ENCODE measurements around the gene LONRF2. TPM values are rescaled to one million over a fixed set of nuclear protein-coding genes. Genes with fewer than 3 reads are reported as not detected.
A peak's percentile ranks its signal among the peaks of the same experiment; 100 is the strongest.

Gene LONRF2
- total RNA-seq, 1 experiment from 2014 or later, result not detected

- Mint-ChIP-seq H3K27ac (ENCODE audit: unreplicated experiment) (no peak overlapping the region), H3K27me3 (ENCODE audit: insufficient read depth, unreplicated experiment) (peaks cover 3% of the 10 kb centered on the region), H3K4me1 (ENCODE audit: low read depth, unreplicated experiment) (no peaks in the 10 kb centered on the region), H3K4me3 (ENCODE audit: unreplicated experiment) (no peak overlapping the region), H3K36me3 (ENCODE audit: insufficient read depth, unreplicated experiment) (no peaks in the 10 kb centered on the region), H3K9me3 (ENCODE audit: unreplicated experiment) (no peaks in the 10 kb centered on the region)
- Histone ChIP-seq H3K36me3 (ENCODE audit: control insufficient read depth, insufficient read depth, low read length) (no peaks in the 10 kb centered on the region), H3K4me1 (no peaks in the 10 kb centered on the region), H3K9me3 (no peaks in the 10 kb centered on the region), H3K4me3 (ENCODE audit: low read depth, low read length) (no peak overlapping the region), H3K27me3 (replicated peaks; ENCODE audit: control insufficient read depth, insufficient read depth, low read length) (no peaks in the 10 kb centered on the region; the same call in 1 of the 2 replicates)
- peak; percentile 63 to 66 for DNase-seq
- intact Hi-C loops (cut with micrococcal nuclease; ENCODE audit: unreplicated experiment), result loop anchor here (1.0 kb wide), 1 partner anchor 702 kb away; no protein-coding TSS in a partner anchor
- no TSS peak for BruUV-seq (replicated peaks)
- ChIA-PET POLR2A (no interaction called here), CTCF (interaction anchor here (0.6 to 1.0 kb wide), 5 partner anchors 442 to 857 kb away, joined by 3 to 5 read pairs (median 3); no protein-coding TSS in a partner anchor)
- TF ChIP-seq CTCF (IDR thresholded peaks at IDR 0.05; ENCODE audit: insufficient read depth in 1 of 2, low read depth in 1 of 2, low read length in 1 of 2, severe bottlenecking in 1 of 2, unreplicated experiment in 1 of 2), result peak; percentile 38 to 59
Measured at GRCh38 chr2:100260712-100261620, 61.3 kb downstream of the LONRF2 start.

GRCh38 chr2:100259106-100259505, 63.2 kb downstream of the LONRF2 start:
- no peaks in the 10 kb centered on the region for H3K36me3 Mint-ChIP-seq (ENCODE audit: insufficient read depth, unreplicated experiment)
- no peaks in the 10 kb centered on the region for H3K9me3 Mint-ChIP-seq (ENCODE audit: unreplicated experiment)
- ChIA-PET POLR2A (no interaction called here), CTCF (no interaction called here)
- Histone ChIP-seq H3K9me3 (no peaks in the 10 kb centered on the region), H3K36me3 (ENCODE audit: control insufficient read depth, insufficient read depth, low read length) (no peaks in the 10 kb centered on the region), H3K27me3 (replicated peaks; ENCODE audit: control insufficient read depth, insufficient read depth, low read length) (no peaks in the 10 kb centered on the region), H3K4me1 (no peaks in the 10 kb centered on the region), H3K4me3 (ENCODE audit: low read depth, low read length) (no peak overlapping the region)
- H3K4me1 Mint-ChIP-seq (ENCODE audit: low read depth, unreplicated experiment), result no peaks in the 10 kb centered on the region
- TF ChIP-seq CTCF (IDR thresholded peaks at IDR 0.05; ENCODE audit: insufficient read depth in 1 of 2, low read depth in 1 of 2, low read length in 1 of 2, severe bottlenecking in 1 of 2, unreplicated experiment in 1 of 2), result no peak
- DNase-seq, result no peak
- BruUV-seq (replicated peaks), result no TSS peak
- no peak overlapping the region for H3K4me3 Mint-ChIP-seq (ENCODE audit: unreplicated experiment)
- H3K27me3 Mint-ChIP-seq (ENCODE audit: insufficient read depth, unreplicated experiment), result peaks cover 3% of the 10 kb centered on the region
- no peak overlapping the region for H3K27ac Mint-ChIP-seq (ENCODE audit: unreplicated experiment)
- intact Hi-C loops (cut with micrococcal nuclease; ENCODE audit: unreplicated experiment), result no loop called here

- Mint-ChIP-seq H3K4me1 (ENCODE audit: low read depth, unreplicated experiment) (no peaks in the 10 kb centered on the region), H3K27ac (ENCODE audit: unreplicated experiment) (no peak overlapping the region), H3K4me3 (ENCODE audit: unreplicated experiment) (no peak overlapping the region), H3K36me3 (ENCODE audit: insufficient read depth, unreplicated experiment) (no peaks in the 10 kb centered on the region), H3K9me3 (ENCODE audit: unreplicated experiment) (no peaks in the 10 kb centered on the region), H3K27me3 (ENCODE audit: insufficient read depth, unreplicated experiment) (peaks cover 3% of the 10 kb centered on the region)
- H3K4me1 ChIP-seq, result no peaks in the 10 kb centered on the region
- no peaks in the 10 kb centered on the region for H3K36me3 ChIP-seq (ENCODE audit: control insufficient read depth, insufficient read depth, low read length)
- H3K4me3 ChIP-seq (ENCODE audit: low read depth, low read length), result no peak overlapping the region
- intact Hi-C loops (cut with micrococcal nuclease; ENCODE audit: unreplicated experiment), result no loop called here
- TF ChIP-seq CTCF (IDR thresholded peaks at IDR 0.05; ENCODE audit: insufficient read depth in 1 of 2, low read depth in 1 of 2, low read length in 1 of 2, severe bottlenecking in 1 of 2, unreplicated experiment in 1 of 2), result no peak
- BruUV-seq (replicated peaks), result no TSS peak
- H3K9me3 ChIP-seq, result no peaks in the 10 kb centered on the region
- POLR2A ChIA-PET, result no interaction called here
- H3K27me3 ChIP-seq (replicated peaks; ENCODE audit: control insufficient read depth, insufficient read depth, low read length), result no peaks in the 10 kb centered on the region
- no peak for DNase-seq
- CTCF ChIA-PET, result interaction anchor here (0.6 kb wide), 1 partner anchor 319 kb away, joined by 4 read pairs; no protein-coding TSS in a partner anchor
Measured at GRCh38 chr2:100257939-100258338, 64.4 kb downstream of the LONRF2 start.
